HS-27A (cell line): ENCODE data around the gene CDR2L.
"Not testable (repeated sequence)": the region's sequence is repeated elsewhere in the genome, so short reads cannot be mapped to it uniquely, and the experiment has no call there.

Experiments used
- DNase-seq: peaks from one replicate; pipeline ENCODE4 v3.0.0-alpha.2; 2012; ENCODE audit warnings: low read depth, missing footprints

Gene CDR2L

GRCh38 chr17:75011401-75012095 is 24.1 kb downstream of the CDR2L start:
- DNase-seq: no peak

- DNase-seq: no peak
Measured at GRCh38 chr17:75012096-75012345, 24.6 kb downstream of the CDR2L start.

DNA sequence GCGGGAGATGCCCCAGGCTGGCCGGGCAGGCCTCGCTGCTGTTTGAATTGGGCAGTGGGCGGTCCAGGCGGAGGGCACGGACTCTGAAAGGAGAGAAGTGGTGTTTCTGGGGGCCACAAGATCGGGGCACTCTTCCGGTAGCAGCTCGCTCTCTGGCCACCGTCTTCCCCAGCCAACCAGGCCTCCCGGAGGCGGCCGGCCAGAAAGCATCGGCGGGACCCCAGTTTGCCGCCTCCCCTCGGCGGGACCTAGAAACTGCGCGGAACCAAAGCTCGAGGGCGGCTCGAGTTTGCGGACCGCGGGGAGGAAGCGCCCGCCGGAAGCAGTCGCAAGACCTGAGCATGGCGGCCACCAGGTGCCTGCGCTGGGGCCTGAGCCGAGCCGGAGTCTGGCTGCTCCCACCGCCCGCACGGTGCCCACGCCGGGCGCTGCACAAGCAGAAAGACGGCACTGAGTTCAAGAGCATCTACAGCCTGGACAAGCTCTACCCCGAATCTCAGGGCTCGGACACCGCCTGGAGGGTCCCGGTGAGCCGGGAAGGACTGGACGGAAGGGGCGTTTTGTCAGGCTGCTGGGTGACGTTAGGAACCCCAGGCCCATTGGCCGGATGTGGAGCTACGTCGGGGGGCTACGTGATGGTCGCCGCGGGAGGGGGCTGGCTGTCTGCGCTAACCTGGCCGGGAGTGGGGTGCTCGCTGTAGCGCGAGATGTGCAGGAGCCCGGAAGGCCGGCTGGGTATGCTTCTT is 25.1 kb downstream of the CDR2L start, which contains the start of gene MRPL58:
MRPL58 (plus strand) TSS at position 325 of the 746 bp plus-strand sequence; CDS start at position 342, 17 bp downstream.
- DNase-seq: peak; percentile 58

DNA sequence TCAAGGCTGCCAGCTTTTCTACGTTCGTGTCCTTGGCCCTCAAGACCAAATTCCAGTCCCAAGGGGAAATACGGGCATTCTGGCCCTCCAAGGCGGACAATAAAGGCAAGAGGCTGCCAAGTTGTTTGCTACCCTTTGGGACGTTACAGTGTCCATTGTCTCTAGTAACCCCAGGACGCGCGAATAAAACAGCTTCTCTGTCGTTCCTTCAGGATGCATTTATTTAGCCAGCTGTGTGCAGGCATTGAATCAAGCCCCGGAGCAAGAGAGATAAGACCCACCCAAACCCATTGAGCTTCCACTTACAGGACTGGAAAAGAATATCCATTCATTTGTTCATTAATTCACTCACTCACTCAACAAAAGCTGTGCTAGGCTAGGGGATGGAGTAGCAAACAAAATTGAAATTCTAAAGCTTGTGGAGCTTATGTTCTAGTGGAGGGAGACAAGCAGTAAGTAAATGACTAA is 25.7 kb downstream of the CDR2L start:
- no peak for DNase-seq

- DNase-seq: no peak
Measured at GRCh38 chr17:75019146-75019545, 31.7 kb downstream of the CDR2L start.

DNA sequence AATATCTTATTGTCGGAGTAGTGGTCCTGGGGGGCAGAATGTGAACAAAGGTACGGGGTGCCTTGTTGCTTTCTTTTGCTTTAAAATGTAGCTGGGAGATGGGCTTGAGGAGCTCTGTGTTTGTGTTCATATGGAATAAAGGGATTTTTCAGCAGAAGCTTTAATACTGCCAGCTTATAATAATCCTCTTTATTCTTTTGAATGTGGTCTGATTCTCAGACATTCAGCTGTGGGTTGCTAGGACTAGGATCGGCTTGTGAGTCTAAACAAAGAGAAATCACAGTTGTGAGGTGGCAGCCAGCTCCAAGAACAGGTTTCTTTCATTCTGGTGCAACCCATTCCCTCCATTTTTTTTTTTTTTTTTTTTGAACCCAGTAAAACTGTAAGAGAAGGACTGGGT is 32.3 kb downstream of the CDR2L start:
- no peak for DNase-seq

DNA sequence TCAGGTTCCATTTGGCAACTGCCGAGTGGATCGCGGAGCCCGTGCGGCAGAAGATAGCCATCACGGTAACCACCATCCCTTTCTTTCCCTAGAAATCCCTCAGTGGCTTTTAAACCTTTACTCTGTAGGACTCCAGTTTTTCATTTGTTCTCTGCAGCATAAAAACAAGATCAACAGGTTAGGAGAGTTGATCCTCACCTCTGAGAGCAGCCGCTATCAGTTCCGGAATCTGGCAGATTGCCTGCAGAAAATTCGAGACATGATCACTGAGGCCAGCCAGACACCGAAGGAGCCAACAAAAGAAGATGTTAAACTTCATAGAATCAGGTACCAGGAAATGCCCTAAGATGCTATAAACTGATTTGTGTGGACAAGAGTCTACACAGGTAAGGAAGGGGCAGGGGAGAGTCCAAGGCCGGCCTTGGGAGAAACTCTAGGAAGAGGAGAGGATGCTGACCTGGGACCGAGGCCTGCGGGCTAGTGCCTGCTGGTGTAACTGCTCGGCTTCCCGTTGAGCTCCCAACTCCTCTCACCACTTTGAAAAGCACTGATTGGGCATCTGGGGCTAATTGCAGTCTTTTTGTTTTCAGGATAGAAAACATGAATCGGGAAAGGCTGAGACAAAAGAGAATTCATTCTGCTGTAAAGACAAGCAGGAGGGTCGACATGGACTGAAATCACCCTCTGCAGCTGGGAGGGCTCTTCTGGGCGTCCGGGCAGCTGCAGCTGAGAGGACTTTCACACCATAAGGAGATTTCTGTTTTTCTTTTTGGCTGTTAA is 33.1 kb downstream of the CDR2L start:
- no peak for DNase-seq

DNA sequence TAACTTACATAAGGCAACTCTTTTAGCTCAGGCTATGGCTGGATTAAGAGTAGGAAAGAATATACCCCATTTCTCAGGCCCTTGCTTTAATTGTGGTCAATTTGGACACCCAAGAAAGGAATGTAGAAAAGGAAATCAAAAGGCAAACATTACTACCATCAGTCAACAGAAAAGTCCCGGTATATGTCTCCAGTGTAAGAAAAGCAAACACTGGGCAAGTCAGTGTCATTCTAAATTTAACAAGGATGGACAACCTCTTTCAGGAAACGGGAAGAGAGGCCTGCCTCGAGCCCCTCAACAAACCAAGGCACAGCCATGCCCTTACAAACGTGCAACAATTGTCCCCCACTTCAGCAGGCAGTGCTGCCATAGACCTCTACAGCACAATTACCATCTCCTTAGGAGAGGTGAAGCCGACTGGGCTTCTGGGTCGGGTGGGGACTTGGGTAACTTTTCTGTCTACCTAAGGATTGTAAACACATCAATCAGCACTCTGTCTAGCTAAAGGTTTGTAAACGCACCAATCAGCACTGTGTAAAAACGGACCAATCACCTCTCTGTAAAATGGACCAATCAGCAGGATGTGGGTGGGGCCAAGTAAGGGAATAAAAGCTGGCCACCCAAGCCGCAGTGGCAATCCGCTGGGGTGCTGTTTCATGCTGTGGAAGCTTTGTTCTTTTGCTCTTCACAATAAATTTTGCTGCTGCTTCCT is 37.4 kb downstream of the CDR2L start:
- DNase-seq: no peak

- DNase-seq: not testable (repeated sequence)
Measured at GRCh38 chr17:75025398-75025734, 37.9 kb downstream of the CDR2L start.

- DNase-seq: not testable (repeated sequence)
Measured at GRCh38 chr17:75026650-75027049, 39.2 kb downstream of the CDR2L start.

DNA sequence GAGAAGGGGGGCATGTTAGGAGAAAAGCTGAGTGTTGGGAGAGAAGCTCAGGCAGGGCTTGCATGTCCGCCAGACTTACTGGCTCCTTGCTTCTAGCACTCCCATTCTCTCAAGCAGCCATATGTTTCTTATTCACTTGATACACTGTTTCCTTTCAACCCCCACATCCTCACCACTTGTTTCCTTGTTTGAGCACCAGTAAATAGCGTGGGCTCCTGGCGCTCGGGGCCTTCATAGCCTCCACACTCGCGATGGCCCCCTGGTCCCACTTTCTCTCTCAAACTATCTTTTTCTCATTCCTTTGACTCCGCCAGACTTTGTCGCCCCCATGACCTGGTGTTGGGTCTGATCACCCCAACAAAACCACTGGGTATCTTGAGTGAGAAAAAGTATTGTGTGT is 42.7 kb downstream of the CDR2L start:
- DNase-seq: no peak

DNA sequence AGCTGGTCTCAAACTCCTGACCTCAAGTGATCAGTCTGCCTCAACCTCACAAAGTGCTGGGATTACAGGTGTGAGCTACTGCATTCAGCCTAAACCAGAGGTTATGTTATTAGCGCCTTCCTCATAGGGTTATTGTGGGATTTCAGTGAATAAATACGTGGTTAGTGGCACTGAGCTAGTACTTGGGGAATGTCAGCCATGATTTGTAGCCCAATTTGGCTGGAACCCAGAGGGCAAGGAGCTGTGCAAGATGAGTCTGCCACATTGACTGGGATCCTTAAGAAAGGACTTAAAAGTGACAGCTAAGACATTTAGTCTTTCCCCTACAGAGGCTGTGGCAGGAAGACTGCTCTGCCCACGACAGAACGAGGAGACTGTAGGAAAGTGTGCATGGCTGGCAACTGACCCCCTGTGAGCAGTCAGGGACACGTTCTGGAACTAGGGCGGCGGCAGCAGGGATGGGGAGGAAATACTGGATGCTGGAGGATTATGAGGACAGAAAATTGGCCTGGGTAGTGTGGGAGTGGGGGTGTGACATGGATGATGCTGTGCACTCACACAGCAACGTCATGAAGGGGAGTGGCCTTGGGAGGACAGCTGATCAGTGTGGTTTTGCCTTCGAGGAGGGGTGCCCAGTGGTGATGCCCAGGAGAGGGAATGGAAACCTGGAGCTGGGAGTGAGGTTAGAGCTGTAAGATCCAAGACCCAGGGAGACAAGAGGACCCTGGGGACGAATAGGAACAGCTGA is 44.7 kb downstream of the CDR2L start:
- peak; percentile 41 for DNase-seq

GRCh38 chr17:75032720-75033280 is 45.4 kb downstream of the CDR2L start:
- DNase-seq: no peak

DNA sequence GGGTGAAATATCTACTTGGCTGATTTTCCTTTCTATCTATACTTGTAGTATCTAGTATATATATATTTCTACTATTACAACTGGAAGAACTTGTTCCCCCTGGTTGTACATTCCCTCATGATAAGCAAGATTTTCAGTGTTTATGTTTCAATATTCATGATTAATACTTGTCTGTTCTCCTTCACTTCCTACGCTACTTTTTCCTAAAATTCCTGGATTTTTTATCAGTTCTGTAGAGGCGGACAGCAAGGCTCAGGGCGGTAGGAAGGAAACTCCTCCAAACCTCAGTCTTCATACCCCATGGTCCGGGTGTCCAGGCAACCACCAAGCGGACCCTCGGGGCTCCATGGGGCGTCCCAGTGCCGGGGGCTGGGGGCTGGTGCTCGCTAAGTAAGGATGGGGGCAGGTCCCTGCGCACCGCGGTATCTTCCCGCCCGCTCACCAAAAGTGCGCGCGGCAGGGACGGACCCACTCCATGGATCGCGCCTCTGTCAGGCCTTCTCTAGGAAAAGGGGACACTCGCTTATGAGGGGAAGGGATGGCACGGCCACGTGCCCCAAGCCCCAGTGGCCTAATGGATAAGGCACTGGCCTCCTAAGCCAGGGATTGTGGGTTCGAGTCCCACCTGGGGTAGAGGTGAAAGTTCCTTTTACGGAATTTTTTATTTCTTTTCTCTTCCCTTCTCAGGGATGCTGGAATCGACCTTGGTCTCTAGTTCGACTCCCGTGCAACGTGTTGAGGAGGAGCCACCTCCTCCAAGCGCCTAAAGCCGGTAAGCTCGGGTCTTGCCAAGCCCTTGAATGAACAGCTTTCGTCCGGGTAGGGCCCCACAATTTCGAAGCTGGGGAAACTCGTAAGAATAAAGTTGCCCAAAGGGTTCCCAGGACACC is 46.2 kb downstream of the CDR2L start:
- DNase-seq: peak; percentile 75

DNA sequence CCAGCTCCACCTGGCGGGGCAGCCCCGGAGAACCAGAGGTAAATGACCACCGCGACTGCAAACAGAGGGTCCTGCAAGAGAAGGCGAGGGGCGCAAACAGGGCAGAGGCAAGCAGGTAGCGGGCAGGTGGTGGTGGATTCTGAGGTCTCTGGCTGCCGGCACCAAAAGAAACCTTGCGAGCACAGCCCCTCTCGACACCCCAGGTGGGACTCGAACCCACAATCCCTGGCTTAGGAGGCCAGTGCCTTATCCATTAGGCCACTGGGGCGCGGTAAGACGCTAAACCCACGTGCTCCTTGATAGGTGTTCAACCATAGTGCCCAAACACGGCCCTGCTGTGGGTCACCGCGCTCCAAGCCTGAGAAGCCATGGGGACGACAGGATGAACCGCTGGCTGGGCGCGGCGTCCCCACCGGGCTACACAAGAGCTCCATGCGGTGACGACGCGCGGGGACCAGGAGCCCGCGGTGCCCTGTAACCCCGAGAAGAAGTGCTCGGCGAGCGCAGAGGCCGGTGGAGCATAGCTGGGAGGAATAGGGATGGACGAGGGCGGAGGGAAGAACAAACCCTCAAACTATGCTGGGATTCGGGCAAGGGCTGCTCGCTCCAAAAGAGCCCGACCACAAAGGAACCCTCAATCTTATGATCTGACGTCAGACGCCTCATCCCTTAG is 46.9 kb downstream of the CDR2L start:
- DNase-seq: peak; percentile 68

- DNase-seq: no peak
Measured at GRCh38 chr17:75036643-75037268, 49.3 kb downstream of the CDR2L start.

GRCh38 chr17:75039238-75039637 is 51.8 kb downstream of the CDR2L start:
- no peak for DNase-seq

GRCh38 chr17:75041656-75042280 is 54.3 kb downstream of the CDR2L start:
- DNase-seq: no peak

- DNase-seq: not testable (repeated sequence)
Measured at GRCh38 chr17:75043789-75044188, 56.4 kb downstream of the CDR2L start.
